Common myeloid progenitor, CD34-positive (primary cell): ENCODE data around the gene CXCR1.
"Not testable (repeated sequence)": the region's sequence is repeated elsewhere in the genome, so short reads cannot be mapped to it uniquely, and the experiment has no call there.

ENCODE experiments used
- CTCF ChIA-PET: fragments of 350-600 bp; sonication (Branson Sonifier 250); formaldehyde crosslinking; loops from one replicate; lab custom pipeline; 2021; ENCODE audit warnings: antibody characterized with exemption; lab: Charles Lee
- POLR2A ChIA-PET: fragments of 350-600 bp; sonication (Branson Sonifier 250); formaldehyde crosslinking; loops from one replicate; lab custom pipeline; 2021; ENCODE audit warnings: antibody characterized with exemption; lab: Charles Lee
- DNase-seq, 3 donors: peaks; one replicate each; pipeline versions ENCODE4 v3.0.0 to v3.0.0-alpha.2; 2013
- H3K27ac ChIP-seq, 2 experiments: 1 replicate in 1 of 2; 2 replicates in 1 of 2; pipeline ENCODE4 v1.7.0; 2013; ENCODE audit warnings: inconsistent platforms in 2 of 2, low read length in 2 of 2, mild to moderate bottlenecking in 2 of 2, low read depth in 1 of 2, moderate library complexity in 1 of 2; ENCODE audit not compliant: severe bottlenecking in 2 of 2, insufficient read depth in 1 of 2, poor library complexity in 1 of 2
- H3K27me3 ChIP-seq, 5 experiments: replicated peaks in 2 of 5; 1 replicate in 3 of 5; 2 replicates in 2 of 5; pipeline versions ENCODE4 v1.6.1 to v1.7.0; 2013; ENCODE audit warnings: low read length in 4 of 5, mild to moderate bottlenecking in 2 of 5, moderate library complexity in 2 of 5, inconsistent platforms in 1 of 5; ENCODE audit not compliant: insufficient read depth in 5 of 5, control insufficient read depth in 4 of 5
- H3K36me3 ChIP-seq, 4 experiments: 1 replicate in 2 of 4; 2 replicates in 2 of 4; pipeline versions ENCODE4 v1.6.1 to v1.7.0; 2013; ENCODE audit warnings: low read length in 3 of 4, control low read depth in 1 of 4, mild to moderate bottlenecking in 1 of 4; ENCODE audit not compliant: control insufficient read depth in 4 of 4, insufficient read depth in 4 of 4
- H3K4me1 ChIP-seq, 4 experiments: 1 replicate in 3 of 4; 2 replicates in 1 of 4; pipeline versions ENCODE4 v1.6.1 to v1.7.1; 2013; ENCODE audit warnings: low read length in 3 of 4, mild to moderate bottlenecking in 3 of 4, control low read depth in 1 of 4, inconsistent platforms in 1 of 4, moderate library complexity in 1 of 4; ENCODE audit not compliant: control insufficient read depth in 4 of 4, insufficient read depth in 4 of 4; ENCODE audit errors: control extremely low read depth in 1 of 4
- H3K4me3 ChIP-seq, 7 experiments: 1 replicate in 4 of 7; 2 replicates in 3 of 7; pipeline versions ENCODE4 v1.5.1 to v1.7.0; 2013; ENCODE audit warnings: mild to moderate bottlenecking in 7 of 7, low read length in 6 of 7, moderate library complexity in 6 of 7, inconsistent platforms in 2 of 7, low read depth in 2 of 7, control low read depth in 1 of 7; ENCODE audit not compliant: insufficient read depth in 4 of 7, control insufficient read depth in 1 of 7; ENCODE audit errors: extremely low read depth in 1 of 7
- H3K9me3 ChIP-seq, 5 experiments: 1 replicate in 4 of 5; 2 replicates in 1 of 5; pipeline versions ENCODE4 v1.6.1 to v1.7.1; 2013; ENCODE audit warnings: low read length in 4 of 5, mild to moderate bottlenecking in 2 of 5, inconsistent platforms in 1 of 5, low read depth in 1 of 5, moderate library complexity in 1 of 5; ENCODE audit not compliant: control insufficient read depth in 4 of 5, insufficient read depth in 2 of 5; ENCODE audit errors: control extremely low read depth in 1 of 5
- WGBS: methylation state at CpG from one replicate; pipeline ENCODE4 v1.1.5; 2013; ENCODE audit not compliant: insufficient coverage; 5-methylcytosine and 5-hydroxymethylcytosine counted together

The CXCR1 gene

GRCh38 chr2:218125095-218125494 lies 41.7 kb downstream of the CXCR1 start:
- WGBS: 66% methylated on average over 4 of the region's 4 CpGs
- POLR2A ChIA-PET: no interaction called here
- no peak for DNase-seq
- Histone ChIP-seq H3K27ac (no peak overlapping the region), H3K36me3 (no peaks in the 10 kb centered on the region), H3K4me1 (peaks cover 4 to 17% (median 12%) of the 10 kb centered on the region in 4 experiments), H3K4me3 (peak overlapping the region in 3 of 7 experiments; percentile 19 to 30 (median 20)), H3K27me3 (no peaks in the 10 kb centered on the region), H3K9me3 (peaks cover 0 to 19% (median 2%) of the 10 kb centered on the region in 5 experiments)
- CTCF ChIA-PET: no interaction called here

- no peak overlapping the region for H3K27ac ChIP-seq
- CTCF ChIA-PET: interaction anchor here (1.0 to 1.2 kb wide), 2 partner anchors 44 to 53 kb away, joined by 3 read pairs; no protein-coding TSS in a partner anchor
- DNase-seq: no peak
- no peaks in the 10 kb centered on the region for H3K27me3 ChIP-seq
- peaks cover 4 to 17% (median 12%) of the 10 kb centered on the region in 4 experiments for H3K4me1 ChIP-seq
- H3K4me3 ChIP-seq: no peak overlapping the region
- POLR2A ChIA-PET: no interaction called here
- H3K9me3 ChIP-seq: peaks cover 0 to 19% (median 2%) of the 10 kb centered on the region in 5 experiments
- no peaks in the 10 kb centered on the region for H3K36me3 ChIP-seq
- WGBS: 80% methylated on average over 1 of the region's 4 CpGs
Measured at GRCh38 chr2:218123986-218124385, 42.8 kb downstream of the CXCR1 start.

DNA sequence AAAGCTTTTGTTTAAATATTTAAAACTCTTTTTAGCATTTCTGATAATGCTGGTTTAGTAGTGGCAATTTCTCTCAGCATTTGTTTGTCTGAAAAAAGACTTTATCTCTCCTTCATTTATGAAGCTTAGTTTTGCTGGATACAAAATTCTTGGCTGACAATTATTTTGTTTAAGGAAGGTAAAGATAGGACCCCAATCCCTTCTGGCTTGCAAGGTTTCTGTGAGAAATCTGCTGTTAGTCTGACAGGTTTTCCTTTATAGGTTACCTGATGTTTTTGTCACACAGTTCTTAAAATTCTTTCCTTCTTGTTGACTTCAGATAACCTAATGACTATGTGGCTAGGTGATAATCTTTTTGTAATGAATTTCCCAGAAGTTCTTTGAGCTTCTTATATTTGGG lies 44.5 kb downstream of the CXCR1 start:
- H3K9me3 ChIP-seq: peaks cover 0 to 19% (median 2%) of the 10 kb centered on the region in 5 experiments
- H3K27me3 ChIP-seq, H3K4me3 ChIP-seq, POLR2A ChIA-PET, H3K27ac ChIP-seq, H3K36me3 ChIP-seq, DNase-seq: not testable (repeated sequence)
- H3K4me1 ChIP-seq: peaks cover 4 to 17% (median 12%) of the 10 kb centered on the region in 4 experiments
- CTCF ChIA-PET: interaction anchor here (1.5 kb wide), 1 partner anchor 9 kb away, joined by 5 read pairs; no protein-coding TSS in a partner anchor

GRCh38 chr2:218121789-218122188 lies 45.0 kb downstream of the CXCR1 start:
- Histone ChIP-seq H3K4me1 (peaks cover 4 to 17% (median 12%) of the 10 kb centered on the region in 4 experiments), H3K9me3 (peaks cover 0 to 24% (median 2%) of the 10 kb centered on the region in 5 experiments)
- DNase-seq, H3K4me3 ChIP-seq, H3K27ac ChIP-seq, H3K36me3 ChIP-seq, H3K27me3 ChIP-seq, POLR2A ChIA-PET: not testable (repeated sequence)
- CTCF ChIA-PET: interaction anchor here (1.3 to 1.5 kb wide), 2 partner anchors 8 kb away, joined by 3 to 5 read pairs; no protein-coding TSS in a partner anchor
- WGBS: 97% methylated on average over 3 of the region's 4 CpGs
